CD4-positive, alpha-beta T cell treated with Interleukin-4 for 4 hours (primary cell): ENCODE data around the gene TRAF2.

Source experiments
- DNase-seq: peaks from one replicate; pipeline ENCODE4 v3.0.0-alpha.2; 2020

The TRAF2 gene

GRCh38 chr9:136916330-136917184 lies 30.2 kb downstream of the TRAF2 start:
- DNase-seq, result no peak

- no peak for DNase-seq
These were observed 31.6 kb downstream of the TRAF2 start for GRCh38 chr9:136917902-136918301.

GRCh38 chr9:136920069-136920468 lies 33.8 kb downstream of the TRAF2 start:
- no peak for DNase-seq

- no peak for DNase-seq
These were observed 34.5 kb downstream of the TRAF2 start for GRCh38 chr9:136920734-136921231.

- DNase-seq, result no peak
These were observed 35.0 kb downstream of the TRAF2 start for GRCh38 chr9:136921307-136921706.

- DNase-seq, result no peak
These were observed 35.4 kb downstream of the TRAF2 start for GRCh38 chr9:136921718-136922117.

- no peak for DNase-seq
These were observed 36.2 kb downstream of the TRAF2 start for GRCh38 chr9:136922540-136922939.

- DNase-seq, result no peak
These were observed 37.6 kb downstream of the TRAF2 start for GRCh38 chr9:136923881-136924280.

GRCh38 chr9:136925414-136926153 lies 39.3 kb downstream of the TRAF2 start:
- no peak for DNase-seq

- no peak for DNase-seq
These were observed 39.9 kb downstream of the TRAF2 start for GRCh38 chr9:136926154-136926704.

GRCh38 chr9:136926749-136927148 lies 40.4 kb downstream of the TRAF2 start:
- DNase-seq, result no peak

GRCh38 chr9:136927343-136928271 lies 41.3 kb downstream of the TRAF2 start:
- DNase-seq, result no peak

- DNase-seq, result no peak
These were observed 42.3 kb downstream of the TRAF2 start for GRCh38 chr9:136928591-136928990.

- DNase-seq, result no peak
These were observed 43.7 kb downstream of the TRAF2 start for GRCh38 chr9:136930014-136930413.

- no peak for DNase-seq
These were observed 45.4 kb downstream of the TRAF2 start for GRCh38 chr9:136931611-136932130.

- no peak for DNase-seq
These were observed 48.0 kb downstream of the TRAF2 start for GRCh38 chr9:136934277-136934676.

- no peak for DNase-seq
These were observed 49.3 kb downstream of the TRAF2 start for GRCh38 chr9:136935651-136936050.

- DNase-seq, result no peak
These were observed 50.4 kb downstream of the TRAF2 start for GRCh38 chr9:136936645-136937170.

GRCh38 chr9:136937186-136938001 lies 51.1 kb downstream of the TRAF2 start:
- no peak for DNase-seq

GRCh38 chr9:136939431-136939995 lies 53.2 kb downstream of the TRAF2 start:
- no peak for DNase-seq
